ENCODE data around the gene KATNB1. TPM values are rescaled to one million over a fixed set of nuclear protein-coding genes. Genes with fewer than 3 reads are reported as not detected.

KATNB1 gene
- total and polyA plus RNA-seq, 2 donors (not counting 1 experiment from before 2014, with no cell fraction given), result 6.7 to 15.2 TPM

GRCh38 chr16:57757883-57758282, 22.3 kb downstream of the KATNB1 start:
- H3K36me3 ChIP-seq (ENCODE audit: control insufficient read depth, insufficient read depth, low read length), result peaks cover 17% of the 10 kb centered on the region
- H3K4me2 ChIP-seq (ENCODE audit: extremely low read depth, insufficient read depth, low read length), result no peak overlapping the region
- H3K4me3 ChIP-seq (replicated peaks in 1 of 4; ENCODE audit: control extremely low read depth in 1 of 4, insufficient read depth in 1 of 4, low read depth in 3 of 4, low read length in 4 of 4), result no peak overlapping the region
- TF ChIP-seq EZH2 (IDR thresholded peaks at IDR 0.05; ENCODE audit: low read length, missing control alignments) (no peak), CTCF (conservative IDR thresholded peaks at IDR 0.05 in 1 of 2, IDR thresholded peaks at IDR 0.05 in 1 of 2; ENCODE audit: low read depth in 1 of 2, low read length in 2 of 2) (no peak)
- H3K9ac ChIP-seq (ENCODE audit: insufficient read depth, low read length), result no peak overlapping the region
- no peaks in the 10 kb centered on the region for H3K79me2 ChIP-seq (ENCODE audit: control insufficient read depth, insufficient read depth, low read length)
- H3K27ac ChIP-seq (ENCODE audit: insufficient read depth, low read length), result no peak overlapping the region
- H3K9me3 ChIP-seq (ENCODE audit: control insufficient read depth, insufficient read depth, low read depth, low read length), result no peaks in the 10 kb centered on the region
- H2AFZ ChIP-seq (ENCODE audit: low read length), result no peak overlapping the region
- DNase-seq (ENCODE audit: low read depth in 2 of 2), result no peak
- no peaks in the 10 kb centered on the region for H4K20me1 ChIP-seq (ENCODE audit: control insufficient read depth, extremely low read depth, insufficient read depth, low read length)
- no peaks in the 10 kb centered on the region for H3K27me3 ChIP-seq (ENCODE audit: control insufficient read depth, insufficient read depth, low read length)
- no peaks in the 10 kb centered on the region for H3K4me1 ChIP-seq (ENCODE audit: control insufficient read depth, extremely low read depth, insufficient read depth, low read length)

- Histone ChIP-seq H3K9ac (ENCODE audit: insufficient read depth, low read length) (no peak overlapping the region), H2AFZ (ENCODE audit: low read length) (no peak overlapping the region), H3K36me3 (ENCODE audit: control insufficient read depth, insufficient read depth, low read length) (peaks cover 17% of the 10 kb centered on the region), H3K4me1 (ENCODE audit: control insufficient read depth, extremely low read depth, insufficient read depth, low read length) (no peaks in the 10 kb centered on the region), H3K4me3 (replicated peaks in 1 of 4; ENCODE audit: control extremely low read depth in 1 of 4, insufficient read depth in 1 of 4, low read depth in 3 of 4, low read length in 4 of 4) (no peak overlapping the region), H3K27me3 (ENCODE audit: control insufficient read depth, insufficient read depth, low read length) (no peaks in the 10 kb centered on the region), H3K4me2 (ENCODE audit: extremely low read depth, insufficient read depth, low read length) (no peak overlapping the region), H3K27ac (ENCODE audit: insufficient read depth, low read length) (no peak overlapping the region), H3K79me2 (ENCODE audit: control insufficient read depth, insufficient read depth, low read length) (no peaks in the 10 kb centered on the region), H3K9me3 (ENCODE audit: control insufficient read depth, insufficient read depth, low read depth, low read length) (no peaks in the 10 kb centered on the region), H4K20me1 (ENCODE audit: control insufficient read depth, extremely low read depth, insufficient read depth, low read length) (no peaks in the 10 kb centered on the region)
- TF ChIP-seq CTCF (conservative IDR thresholded peaks at IDR 0.05 in 1 of 2, IDR thresholded peaks at IDR 0.05 in 1 of 2; ENCODE audit: low read depth in 1 of 2, low read length in 2 of 2) (no peak), EZH2 (IDR thresholded peaks at IDR 0.05; ENCODE audit: low read length, missing control alignments) (no peak)
- DNase-seq (ENCODE audit: low read depth in 2 of 2), result no peak
Measured at GRCh38 chr16:57758331-57759117, 23.0 kb downstream of the KATNB1 start.

- Histone ChIP-seq H3K27ac (ENCODE audit: insufficient read depth, low read length) (no peak overlapping the region), H3K36me3 (ENCODE audit: control insufficient read depth, insufficient read depth, low read length) (peaks cover 19% of the 10 kb centered on the region), H3K9ac (ENCODE audit: insufficient read depth, low read length) (no peak overlapping the region), H4K20me1 (ENCODE audit: control insufficient read depth, extremely low read depth, insufficient read depth, low read length) (no peaks in the 10 kb centered on the region), H3K79me2 (ENCODE audit: control insufficient read depth, insufficient read depth, low read length) (no peaks in the 10 kb centered on the region), H3K4me3 (replicated peaks in 1 of 4; ENCODE audit: control extremely low read depth in 1 of 4, insufficient read depth in 1 of 4, low read depth in 3 of 4, low read length in 4 of 4) (no peak overlapping the region), H3K9me3 (ENCODE audit: control insufficient read depth, insufficient read depth, low read depth, low read length) (no peaks in the 10 kb centered on the region), H3K4me1 (ENCODE audit: control insufficient read depth, extremely low read depth, insufficient read depth, low read length) (peaks cover 2% of the 10 kb centered on the region), H3K4me2 (ENCODE audit: extremely low read depth, insufficient read depth, low read length) (no peak overlapping the region), H2AFZ (ENCODE audit: low read length) (no peak overlapping the region), H3K27me3 (ENCODE audit: control insufficient read depth, insufficient read depth, low read length) (no peaks in the 10 kb centered on the region)
- no peak for DNase-seq (ENCODE audit: low read depth in 2 of 2)
- TF ChIP-seq EZH2 (IDR thresholded peaks at IDR 0.05; ENCODE audit: low read length, missing control alignments) (no peak), CTCF (conservative IDR thresholded peaks at IDR 0.05 in 1 of 2, IDR thresholded peaks at IDR 0.05 in 1 of 2; ENCODE audit: low read depth in 1 of 2, low read length in 2 of 2) (no peak)
Measured at GRCh38 chr16:57759131-57759530, 23.6 kb downstream of the KATNB1 start.
